C4-2B (cell line): ENCODE measurements around the gene MAPK1IP1L.

Experiments
- H3K27ac ChIP-seq: fragments of 450-650 bp; 2 replicates; pipeline ENCODE4 v1.5.1; 2017
- ZFX ChIP-seq: fragments of 450-650 bp; IDR thresholded peaks from 2 replicates; pipeline ENCODE4 v1.6.1; 2017
- TF ChIP-seq, protein P1 (sequence below): fragments of 450-650 bp; conservative IDR thresholded peaks from 2 replicates; pipeline ENCODE4 v1.5.1; 2017; ENCODE audit warnings: mild to moderate bottlenecking

Gene MAPK1IP1L

DNA sequence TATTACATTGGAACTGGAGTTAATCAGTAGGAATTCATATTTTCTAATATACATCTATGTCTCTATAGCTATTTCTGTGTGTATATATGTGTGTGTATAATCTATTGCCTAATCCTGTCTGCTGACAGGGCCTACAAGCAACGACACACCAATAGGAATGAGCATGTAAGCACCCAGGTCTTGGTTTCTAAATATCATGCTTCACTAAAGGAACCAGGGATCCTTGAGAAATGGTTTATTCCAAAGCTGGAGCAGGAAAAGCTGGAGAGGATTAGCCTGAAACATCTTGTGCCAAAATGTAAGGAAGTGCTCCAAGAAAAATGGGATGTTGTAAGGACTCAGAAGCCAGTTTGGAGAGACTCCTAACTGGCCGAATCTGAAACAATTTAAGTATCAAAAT, 48.3 kb downstream of the MAPK1IP1L start:
- no peak overlapping the region for H3K27ac ChIP-seq
- TF ChIP-seq, protein P1, sequence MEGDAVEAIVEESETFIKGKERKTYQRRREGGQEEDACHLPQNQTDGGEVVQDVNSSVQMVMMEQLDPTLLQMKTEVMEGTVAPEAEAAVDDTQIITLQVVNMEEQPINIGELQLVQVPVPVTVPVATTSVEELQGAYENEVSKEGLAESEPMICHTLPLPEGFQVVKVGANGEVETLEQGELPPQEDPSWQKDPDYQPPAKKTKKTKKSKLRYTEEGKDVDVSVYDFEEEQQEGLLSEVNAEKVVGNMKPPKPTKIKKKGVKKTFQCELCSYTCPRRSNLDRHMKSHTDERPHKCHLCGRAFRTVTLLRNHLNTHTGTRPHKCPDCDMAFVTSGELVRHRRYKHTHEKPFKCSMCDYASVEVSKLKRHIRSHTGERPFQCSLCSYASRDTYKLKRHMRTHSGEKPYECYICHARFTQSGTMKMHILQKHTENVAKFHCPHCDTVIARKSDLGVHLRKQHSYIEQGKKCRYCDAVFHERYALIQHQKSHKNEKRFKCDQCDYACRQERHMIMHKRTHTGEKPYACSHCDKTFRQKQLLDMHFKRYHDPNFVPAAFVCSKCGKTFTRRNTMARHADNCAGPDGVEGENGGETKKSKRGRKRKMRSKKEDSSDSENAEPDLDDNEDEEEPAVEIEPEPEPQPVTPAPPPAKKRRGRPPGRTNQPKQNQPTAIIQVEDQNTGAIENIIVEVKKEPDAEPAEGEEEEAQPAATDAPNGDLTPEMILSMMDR: no peak
- TF ChIP-seq ZFX: no peak

DNA sequence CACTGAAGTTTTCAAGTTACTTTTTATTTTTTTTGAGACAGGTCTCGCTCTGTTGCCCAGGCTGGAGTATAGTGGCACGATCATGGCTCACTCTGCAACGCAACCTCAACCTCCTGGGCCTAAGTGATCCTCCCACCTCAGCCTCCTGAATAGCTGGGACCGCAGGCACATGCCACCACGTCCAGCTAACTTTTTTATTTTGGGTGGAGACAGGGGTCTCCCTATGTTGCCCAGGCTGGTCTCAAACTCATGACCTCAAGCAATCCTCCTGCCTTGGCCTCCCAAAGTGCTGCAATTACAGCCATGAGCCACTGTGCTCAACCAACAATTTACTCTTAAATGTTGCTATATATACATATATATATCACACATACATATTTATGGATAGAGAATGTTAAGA, 50.3 kb downstream of the MAPK1IP1L start:
- TF ChIP-seq, protein P1: no peak
- TF ChIP-seq ZFX: no peak
- H3K27ac ChIP-seq: peak overlapping the region; percentile 85

DNA sequence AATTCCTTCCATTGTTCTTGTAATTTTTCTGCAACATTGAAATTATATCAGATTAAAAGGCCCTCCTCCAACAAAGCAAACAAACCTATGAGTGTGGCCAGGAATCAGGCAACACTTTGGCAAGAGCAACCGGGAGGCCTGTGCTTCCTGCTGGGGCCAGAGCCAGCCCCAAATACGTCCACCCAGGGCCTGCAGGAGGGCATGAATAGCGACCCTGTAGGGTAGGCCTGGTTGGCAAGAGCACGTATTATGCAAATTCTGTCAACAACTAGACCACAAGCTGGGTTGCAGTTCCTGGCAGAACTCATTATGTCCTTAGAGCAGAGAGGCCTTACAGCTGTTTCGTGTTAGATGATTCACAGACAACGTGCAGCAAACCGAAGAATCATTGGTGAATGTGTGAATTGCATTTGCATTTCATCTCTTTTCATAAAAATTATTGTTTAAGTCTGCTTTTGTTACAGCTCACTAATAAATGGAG, 50.7 kb downstream of the MAPK1IP1L start:
- H3K27ac ChIP-seq: peak overlapping the region; percentile 85

DNA sequence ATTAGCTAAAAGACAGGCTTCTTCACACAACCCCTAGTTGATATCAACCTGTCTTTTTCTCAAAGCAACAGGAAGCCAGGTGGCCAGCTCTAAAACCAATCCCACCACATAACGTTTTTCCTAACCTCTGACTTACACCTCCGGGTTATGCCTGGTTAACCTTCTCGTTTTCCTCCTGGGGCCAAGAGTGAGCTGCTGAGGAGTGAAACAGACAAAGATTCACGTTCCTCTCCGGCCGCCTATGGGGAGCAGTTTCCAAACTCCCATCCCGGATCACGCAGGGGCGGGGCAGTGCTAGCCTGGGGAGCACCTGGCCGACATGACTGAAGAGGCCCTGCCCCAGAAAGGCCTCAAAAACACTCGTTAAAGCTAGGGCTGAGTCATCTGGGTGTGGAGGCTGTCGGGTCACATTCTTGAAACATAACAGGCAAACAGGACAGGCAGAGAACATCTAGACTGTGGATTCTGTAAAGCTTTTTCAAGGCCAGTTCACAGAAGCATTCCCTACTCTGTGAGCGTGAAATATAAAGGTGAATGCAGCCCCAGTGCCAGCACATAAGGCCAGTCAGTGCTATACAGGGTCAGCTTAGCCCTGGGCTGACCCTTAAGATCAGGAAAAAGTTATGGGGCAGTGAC, 51.7 kb downstream of the MAPK1IP1L start:
- TF ChIP-seq, protein P1: no peak
- peak; percentile 26; the same call in 1 of the 2 replicates for TF ChIP-seq ZFX
- peak overlapping the region; percentile 85 for H3K27ac ChIP-seq

More for the DNA sequence above, 50.7 kb downstream of the MAPK1IP1L start:
- TF ChIP-seq ZFX: peak; percentile 61
- TF ChIP-seq, protein P1: no peak

DNA sequence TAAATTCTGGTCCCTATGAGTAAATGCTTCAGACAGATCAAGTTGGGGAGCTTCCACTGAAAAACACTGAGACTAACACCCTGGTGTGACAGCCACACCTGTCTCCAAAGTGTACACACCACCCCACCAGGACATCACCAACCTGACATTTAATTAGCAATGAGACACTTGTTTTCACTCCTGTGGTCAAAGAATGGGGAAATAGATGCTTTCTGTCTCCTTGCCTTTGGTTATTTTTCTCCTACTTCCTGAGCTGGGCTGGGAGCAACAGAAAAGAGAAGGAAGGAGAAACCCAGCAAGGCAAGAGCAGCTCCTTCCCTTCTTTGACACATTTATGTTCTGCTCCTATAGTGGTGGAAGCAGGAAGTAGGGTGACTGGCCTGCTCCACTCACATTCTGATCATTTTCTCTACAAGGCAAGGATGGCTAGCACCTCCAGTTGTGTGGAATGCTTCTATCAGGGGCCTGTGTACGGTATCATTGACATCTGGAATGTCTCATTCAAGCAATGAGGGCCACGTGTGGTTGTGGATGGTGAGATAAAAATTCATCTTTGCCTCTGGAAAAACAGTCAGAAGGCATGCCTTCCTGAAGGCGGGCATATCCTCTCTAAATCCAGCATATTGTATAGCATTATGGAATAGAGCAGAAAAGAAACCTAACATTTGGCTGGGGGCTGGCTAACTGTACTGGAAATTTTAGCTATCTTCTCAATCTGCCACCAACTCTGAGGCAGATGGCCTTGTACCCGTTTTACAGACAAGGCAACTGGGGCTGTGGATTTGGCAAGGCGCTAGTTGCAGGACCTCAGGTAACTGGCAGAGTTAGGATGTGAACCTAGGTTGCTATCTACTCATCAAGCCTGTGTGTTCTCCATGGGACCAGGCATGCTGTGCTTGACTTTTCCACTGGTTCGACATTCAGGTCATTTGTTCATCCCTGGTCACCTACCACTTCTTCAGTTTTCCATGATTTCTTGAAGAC, 52.8 kb downstream of the MAPK1IP1L start:
- TF ChIP-seq, protein P1: no peak
- TF ChIP-seq ZFX: no peak
- peak overlapping the region; percentile 85 for H3K27ac ChIP-seq

DNA sequence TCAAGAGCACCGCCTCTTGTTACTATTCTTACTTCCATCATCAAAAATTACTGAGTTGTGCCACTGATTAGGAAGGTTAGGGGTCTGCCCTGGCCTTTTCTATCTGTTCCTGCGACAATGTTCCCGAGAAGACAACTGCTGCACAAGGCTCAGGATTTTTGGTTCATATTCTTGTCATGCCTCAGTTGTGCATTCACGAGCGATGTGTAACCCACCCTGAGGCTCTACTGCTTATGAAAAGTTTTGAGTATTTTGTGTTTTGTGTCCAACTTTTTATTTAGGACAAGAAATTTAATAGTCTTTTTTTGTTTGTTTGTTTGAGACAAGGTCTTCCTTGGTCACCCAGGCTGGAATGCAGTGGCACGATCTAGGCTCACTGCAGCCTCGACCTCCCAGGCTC, 54.5 kb downstream of the MAPK1IP1L start:
- H3K27ac ChIP-seq: no peak overlapping the region
- no peak for TF ChIP-seq ZFX
- TF ChIP-seq, protein P1: no peak
